GM12878 (cell line): ENCODE data around the gene TNP2. TPM values are rescaled to one million over a fixed set of nuclear protein-coding genes. Genes with fewer than 3 reads are reported as not detected.

Source experiments
- ATF3 ChIP-seq: IDR thresholded peaks from 2 replicates; pipeline ENCODE4 v1.6.1; 2011; ENCODE audit warnings: low read depth, mild to moderate bottlenecking, low read length, moderate library complexity, borderline replicate concordance; ENCODE audit errors: extremely low read depth
- DPF2 ChIP-seq: fragments of 450-650 bp; IDR thresholded peaks from 2 replicates; pipeline ENCODE4 v1.6.1; 2017; ENCODE audit warnings: mild to moderate bottlenecking
- EED ChIP-seq: sonication (generic); IDR thresholded peaks from 2 replicates; pipeline ENCODE4 v1.6.1; 2016; ENCODE audit warnings: antibody characterized with exemption, low read depth
- HDGF ChIP-seq: fragments of 450-650 bp; IDR thresholded peaks from 2 replicates; pipeline ENCODE4 v1.6.1; 2016; ENCODE audit warnings: antibody characterized with exemption
- HSF1 ChIP-seq: fragments of 150-350 bp; IDR thresholded peaks from 2 replicates; pipeline ENCODE4 v1.6.1; 2014; ENCODE audit warnings: mild to moderate bottlenecking, low read depth, low read length
- IKZF1 ChIP-seq: fragments of 450-650 bp; conservative IDR thresholded peaks from 2 replicates; pipeline ENCODE4 v1.6.1; 2017; ENCODE audit warnings: antibody characterized with exemption, mild to moderate bottlenecking
- IRF4 ChIP-seq: IDR thresholded peaks from 2 replicates; pipeline ENCODE4 v1.6.1; 2011; ENCODE audit warnings: low read depth, low read length
- MEF2A ChIP-seq: IDR thresholded peaks from 2 replicates; pipeline ENCODE4 v1.6.1; 2011; ENCODE audit warnings: low read depth, mild to moderate bottlenecking, low read length, moderate library complexity; ENCODE audit not compliant: insufficient read depth
- NFIC ChIP-seq: IDR thresholded peaks from 2 replicates; pipeline ENCODE4 v1.6.1; 2012; ENCODE audit warnings: low read depth, mild to moderate bottlenecking, inconsistent platforms, low read length, moderate library complexity
- NFYA ChIP-seq: IDR thresholded peaks from 2 replicates; pipeline ENCODE4 v1.6.1; 2011; ENCODE audit warnings: low read depth, mild to moderate bottlenecking, low read length, improper control_type of control experiment, borderline replicate concordance
- NR2F1 ChIP-seq: fragments of 450-650 bp; conservative IDR thresholded peaks from 2 replicates; pipeline ENCODE4 v1.6.1; 2017; ENCODE audit warnings: mild to moderate bottlenecking
- PAX8 ChIP-seq: fragments of 450-650 bp; IDR thresholded peaks from 2 replicates; pipeline ENCODE4 v1.6.1; 2017; ENCODE audit warnings: mild to moderate bottlenecking, moderate library complexity
- POLR2AphosphoS2 ChIP-seq: IDR thresholded peaks from 2 replicates; pipeline ENCODE4 v1.6.1; 2011; ENCODE audit warnings: low read depth, mild to moderate bottlenecking, low read length, improper control_type of control experiment, moderate library complexity
- RBBP5 ChIP-seq: fragments of 200-600 bp; sonication (generic); conservative IDR thresholded peaks from 2 replicates; pipeline ENCODE4 v1.6.1; 2016
- RELA ChIP-seq: fragments of 450-650 bp; IDR thresholded peaks from 2 replicates; pipeline ENCODE4 v1.8.0; 2014; ENCODE audit warnings: borderline replicate concordance; ENCODE audit not compliant: partially characterized antibody
- RELB ChIP-seq: fragments of 450-650 bp; IDR thresholded peaks from 2 replicates; pipeline ENCODE4 v1.6.1; 2017; ENCODE audit warnings: low read depth, mild to moderate bottlenecking, moderate library complexity
- SMARCA5 ChIP-seq: fragments of 450-650 bp; IDR thresholded peaks from 2 replicates; pipeline ENCODE4 v1.6.1; 2017; ENCODE audit warnings: mild to moderate bottlenecking
- SMC3 ChIP-seq: IDR thresholded peaks from 2 replicates; pipeline ENCODE4 v1.6.1; 2011; ENCODE audit warnings: low read length, improper control_type of control experiment, borderline replicate concordance
- SPI1 ChIP-seq: IDR thresholded peaks from 2 replicates; pipeline ENCODE4 v1.6.1; 2011; ENCODE audit warnings: low read depth, mild to moderate bottlenecking, low read length, moderate library complexity, borderline replicate concordance; ENCODE audit not compliant: insufficient read depth
- TCF3 ChIP-seq: IDR thresholded peaks from 2 replicates; pipeline ENCODE4 v1.6.1; 2012; ENCODE audit warnings: low read depth, mild to moderate bottlenecking, low read length, borderline replicate concordance; ENCODE audit not compliant: insufficient read depth
- YY1 ChIP-seq: IDR thresholded peaks from 2 replicates; pipeline ENCODE4 v1.6.1; 2011; ENCODE audit warnings: low read depth, mild to moderate bottlenecking, low read length
- ZBTB4 ChIP-seq: fragments of 450-650 bp; formaldehyde crosslinking; IDR thresholded peaks from 2 replicates; pipeline ENCODE4 v1.4.0; 2022; ENCODE audit warnings: mild to moderate bottlenecking, moderate library complexity
- ZNF207 ChIP-seq: fragments of 450-650 bp; IDR thresholded peaks from 2 replicates; pipeline ENCODE4 v1.6.1; 2014; ENCODE audit warnings: antibody characterized with exemption, mild to moderate bottlenecking, borderline replicate concordance
- ZZZ3 ChIP-seq: IDR thresholded peaks from 2 replicates; pipeline ENCODE4 v1.6.1; 2011; ENCODE audit warnings: low read depth; ENCODE audit not compliant: control insufficient read depth, insufficient read length
- polyA plus RNA-seq, 11 experiments: library from polyadenylated mRNA; depleted of rRNA in 4 of 11; unstranded in 6 of 11; stranded (reverse) in 5 of 11; fragments of >200 nt; fragmentation: Nextera tagmentation in 4 of 11; fragmentation: Illumina TruSeq in 1 of 11; extraction: Ambion mirVana in 4 of 11; extraction: Trizol in 1 of 11; gene quantifications; 1 replicate in 1 of 11; 2 replicates in 10 of 11; pipeline versions ENCODE4 v1.2.1 to v1.2.3, GENCODE V29; 2011 to 2016; ENCODE audit warnings: inconsistent platforms in 2 of 11, missing spikeins in 2 of 11, low read depth in 1 of 11
- total RNA-seq, 4 experiments: library from RNA; depleted of rRNA in 3 of 4; stranded (reverse); fragments of >200 nt in 3 of 4; fragmentation: Illumina TruSeq in 1 of 4; extraction: Trizol in 1 of 4; gene quantifications; 2 replicates each; pipeline versions ENCODE4 v1.2.1 to v1.2.3, GENCODE V29; 2013 to 2021

TNP2 gene
- total and polyA plus RNA-seq, 10 of the 15 experiments (the other 5 are each of a cell fraction or from before 2014, with no cell fraction given) = not detected

- TF ChIP-seq POLR2AphosphoS2 (no peak), HSF1 (no peak), ZZZ3 (no peak), IKZF1 (peak; percentile 73), ZBTB4 (CRISPR knock-in tag) (no peak), YY1 (0 out of 2 replicates have a peak, but pooled peaks have one; percentile 5), NFYA (no peak), NR2F1 (peak; percentile 71), SPI1 (no peak), NFIC (no peak), ZNF207 (no peak), DPF2 (peak; percentile 59; the same call in 1 of the 2 replicates), SMARCA5 (peak; percentile 40; the same call in 1 of the 2 replicates), MEF2A (no peak), RELA (no peak), SMC3 (no peak), IRF4 (no peak), RBBP5 (no peak), HDGF (0 out of 2 replicates have a peak, but pooled peaks have one; percentile 19), ATF3 (no peak), EED (peak; percentile 86; the same call in 1 of the 2 replicates), PAX8 (no peak), TCF3 (no peak), RELB (peak; percentile 62; the same call in 1 of the 2 replicates)
Measured at GRCh38 chr16:11258553-11259492, 10.3 kb downstream of the TNP2 start (continued).
